ENCODE data around the gene SETSIP. TPM values are rescaled to one million over a fixed set of nuclear protein-coding genes. Genes with fewer than 3 reads are reported as not detected.

SETSIP gene
- total RNA-seq, 1 donor from 2014 or later = not detected

- no peak overlapping the region for H3K4me3 Mint-ChIP-seq (ENCODE audit: unreplicated experiment)
- no peak overlapping the region for H3K27ac Mint-ChIP-seq (ENCODE audit: unreplicated experiment)
- DNase-seq = no peak
- no peak for TF ChIP-seq CTCF (IDR thresholded peaks at IDR 0.05; ENCODE audit: partially characterized antibody, unreplicated experiment)
- peaks cover 1% of the 10 kb centered on the region for H3K27me3 Mint-ChIP-seq (ENCODE audit: unreplicated experiment)
- no peaks in the 10 kb centered on the region for H3K36me3 Mint-ChIP-seq (ENCODE audit: unreplicated experiment)
- H3K9me3 Mint-ChIP-seq (ENCODE audit: unreplicated experiment) = peaks cover 1% of the 10 kb centered on the region
- no peaks in the 10 kb centered on the region for H3K4me1 Mint-ChIP-seq (ENCODE audit: low read depth, unreplicated experiment)
Measured at GRCh38 chr1:92066321-92066720, 8.9 kb downstream of the SETSIP start.

- TF ChIP-seq CTCF (IDR thresholded peaks at IDR 0.05; ENCODE audit: partially characterized antibody, unreplicated experiment) = no peak
- Mint-ChIP-seq H3K27me3 (ENCODE audit: unreplicated experiment) (peaks cover 1% of the 10 kb centered on the region), H3K4me1 (ENCODE audit: low read depth, unreplicated experiment) (no peaks in the 10 kb centered on the region), H3K9me3 (ENCODE audit: unreplicated experiment) (peaks cover 1% of the 10 kb centered on the region), H3K27ac (ENCODE audit: unreplicated experiment) (no peak overlapping the region), H3K4me3 (ENCODE audit: unreplicated experiment) (no peak overlapping the region), H3K36me3 (ENCODE audit: unreplicated experiment) (no peaks in the 10 kb centered on the region)
- DNase-seq = no peak
Measured at GRCh38 chr1:92065042-92065441, 10.2 kb downstream of the SETSIP start.

- Mint-ChIP-seq H3K9me3 (ENCODE audit: unreplicated experiment) (no peaks in the 10 kb centered on the region), H3K4me3 (ENCODE audit: unreplicated experiment) (no peak overlapping the region), H3K27me3 (ENCODE audit: unreplicated experiment) (no peaks in the 10 kb centered on the region), H3K27ac (ENCODE audit: unreplicated experiment) (no peak overlapping the region), H3K36me3 (ENCODE audit: unreplicated experiment) (no peaks in the 10 kb centered on the region), H3K4me1 (ENCODE audit: low read depth, unreplicated experiment) (no peaks in the 10 kb centered on the region)
- no peak for TF ChIP-seq CTCF (IDR thresholded peaks at IDR 0.05; ENCODE audit: partially characterized antibody, unreplicated experiment)
- no peak for DNase-seq
Measured at GRCh38 chr1:92051948-92052347, 23.3 kb downstream of the SETSIP start.

GRCh38 chr1:92045766-92046495, 29.3 kb downstream of the SETSIP start:
- H3K27me3 Mint-ChIP-seq (ENCODE audit: unreplicated experiment) = no peaks in the 10 kb centered on the region
- no peaks in the 10 kb centered on the region for H3K4me1 Mint-ChIP-seq (ENCODE audit: low read depth, unreplicated experiment)
- no peak overlapping the region for H3K4me3 Mint-ChIP-seq (ENCODE audit: unreplicated experiment)
- no peaks in the 10 kb centered on the region for H3K9me3 Mint-ChIP-seq (ENCODE audit: unreplicated experiment)
- no peaks in the 10 kb centered on the region for H3K36me3 Mint-ChIP-seq (ENCODE audit: unreplicated experiment)
- H3K27ac Mint-ChIP-seq (ENCODE audit: unreplicated experiment) = no peak overlapping the region
- DNase-seq = no peak
- TF ChIP-seq CTCF (IDR thresholded peaks at IDR 0.05; ENCODE audit: partially characterized antibody, unreplicated experiment) = no peak

GRCh38 chr1:92043621-92044020, 31.6 kb downstream of the SETSIP start:
- DNase-seq = no peak
- Mint-ChIP-seq H3K4me3 (ENCODE audit: unreplicated experiment) (no peak overlapping the region), H3K36me3 (ENCODE audit: unreplicated experiment) (no peaks in the 10 kb centered on the region), H3K4me1 (ENCODE audit: low read depth, unreplicated experiment) (no peaks in the 10 kb centered on the region), H3K27me3 (ENCODE audit: unreplicated experiment) (no peaks in the 10 kb centered on the region), H3K27ac (ENCODE audit: unreplicated experiment) (no peak overlapping the region), H3K9me3 (ENCODE audit: unreplicated experiment) (no peaks in the 10 kb centered on the region)
- no peak for TF ChIP-seq CTCF (IDR thresholded peaks at IDR 0.05; ENCODE audit: partially characterized antibody, unreplicated experiment)
